ENCODE measurements around the gene PCSK2. TPM values are rescaled to one million over a fixed set of nuclear protein-coding genes. Genes with fewer than 3 reads are reported as not detected.
A peak's percentile ranks its signal among the peaks of the same experiment; 100 is the strongest.

The PCSK2 gene
- total and polyA plus RNA-seq, 5 experiments from 2014 or later = not detected

GRCh38 chr20:17315407-17316231 is 88.8 kb downstream of the PCSK2 start:
- peaks cover 0 to 5% (median 0%) of the 10 kb centered on the region in 3 donors for H3K36me3 Mint-ChIP-seq

GRCh38 chr20:17316316-17317038 is 89.6 kb downstream of the PCSK2 start:
- H3K9me3 Mint-ChIP-seq = peaks cover 0 to 6% (median 0%) of the 10 kb centered on the region in 9 donors
- H3K4me1 Mint-ChIP-seq = no peaks in the 10 kb centered on the region
- POLR2A ChIA-PET = no interaction called here
- ATAC-seq (no peak), DNase-seq (no peak)
- H3K27ac Mint-ChIP-seq = no peak overlapping the region
- H3K4me3 Mint-ChIP-seq = no peak overlapping the region
- peaks cover 24 to 45% (median 40%) of the 10 kb centered on the region in 5 donors for H3K27me3 Mint-ChIP-seq
- H3K36me3 Mint-ChIP-seq = peaks cover 0 to 5% (median 0%) of the 10 kb centered on the region in 3 donors

More at GRCh38 chr20:17315407-17316231, 88.8 kb downstream of the PCSK2 start:
- no peak for DNase-seq
- H3K27me3 Mint-ChIP-seq = peaks cover 24 to 45% (median 40%) of the 10 kb centered on the region in 5 donors
- peaks cover 0 to 6% (median 0%) of the 10 kb centered on the region in 9 donors for H3K9me3 Mint-ChIP-seq
- no peak overlapping the region for H3K27ac Mint-ChIP-seq
- no peaks in the 10 kb centered on the region for H3K4me1 Mint-ChIP-seq
- no peak for ATAC-seq
- POLR2A ChIA-PET = no interaction called here
- no peak overlapping the region for H3K4me3 Mint-ChIP-seq

- H3K27me3 Mint-ChIP-seq = peaks cover 23 to 45% (median 40%) of the 10 kb centered on the region in 5 donors
These were observed 90.5 kb downstream of the PCSK2 start for GRCh38 chr20:17317341-17317740.

GRCh38 chr20:17320456-17320855 is 93.6 kb downstream of the PCSK2 start:
- DNase-seq = no peak
- peaks cover 0 to 5% (median 0%) of the 10 kb centered on the region in 9 donors for H3K9me3 Mint-ChIP-seq
- peaks cover 17 to 41% (median 27%) of the 10 kb centered on the region in 5 donors for H3K27me3 Mint-ChIP-seq
- peaks cover 0 to 5% (median 0%) of the 10 kb centered on the region in 3 donors for H3K36me3 Mint-ChIP-seq
- POLR2A ChIA-PET = no interaction called here
- no peak overlapping the region for H3K27ac Mint-ChIP-seq
- ATAC-seq = no peak
- no peak overlapping the region for H3K4me3 Mint-ChIP-seq
- H3K4me1 Mint-ChIP-seq = no peaks in the 10 kb centered on the region

More at GRCh38 chr20:17317341-17317740, 90.5 kb downstream of the PCSK2 start:
- Mint-ChIP-seq H3K27ac (peak overlapping the region in 1 of 10 donors; percentile 45), H3K4me3 (no peak overlapping the region), H3K9me3 (peaks cover 0 to 6% (median 0%) of the 10 kb centered on the region in 9 donors), H3K36me3 (peaks cover 0 to 5% (median 0%) of the 10 kb centered on the region in 3 donors), H3K4me1 (no peaks in the 10 kb centered on the region)
- POLR2A ChIA-PET = no interaction called here
- DNase-seq (no peak), ATAC-seq (no peak)

- Mint-ChIP-seq H3K27ac (no peak overlapping the region), H3K4me1 (no peaks in the 10 kb centered on the region), H3K27me3 (peaks cover 16 to 41% (median 21%) of the 10 kb centered on the region in 5 donors), H3K36me3 (no peaks in the 10 kb centered on the region), H3K9me3 (peaks cover 0 to 4% (median 0%) of the 10 kb centered on the region in 9 donors), H3K4me3 (no peak overlapping the region)
- no peak for ATAC-seq
- POLR2A ChIA-PET = no interaction called here
- no peak for DNase-seq
These were observed 99.3 kb downstream of the PCSK2 start for GRCh38 chr20:17326096-17326495.

- Mint-ChIP-seq H3K27me3 (peaks cover 18 to 41% (median 20%) of the 10 kb centered on the region in 5 donors), H3K4me1 (no peaks in the 10 kb centered on the region), H3K9me3 (peaks cover 0 to 3% (median 0%) of the 10 kb centered on the region in 9 donors), H3K27ac (peak overlapping the region in 1 of 10 donors; percentile 76), H3K4me3 (no peak overlapping the region), H3K36me3 (no peaks in the 10 kb centered on the region)
- POLR2A ChIA-PET = no interaction called here
- no peak for DNase-seq
- ATAC-seq = no peak
These were observed 100.6 kb downstream of the PCSK2 start for GRCh38 chr20:17327185-17328148.

GRCh38 chr20:17334932-17335331 is 108.1 kb downstream of the PCSK2 start:
- Mint-ChIP-seq H3K36me3 (no peaks in the 10 kb centered on the region), H3K4me1 (no peaks in the 10 kb centered on the region), H3K27me3 (peaks cover 0 to 3% (median 0%) of the 10 kb centered on the region in 5 donors), H3K4me3 (no peak overlapping the region), H3K9me3 (peaks cover 0 to 3% (median 0%) of the 10 kb centered on the region in 9 donors), H3K27ac (no peak overlapping the region)
- POLR2A ChIA-PET = no interaction called here
- ATAC-seq = no peak
- DNase-seq = no peak

GRCh38 chr20:17339000-17339399 is 112.2 kb downstream of the PCSK2 start:
- Mint-ChIP-seq H3K4me3 (no peak overlapping the region), H3K9me3 (peaks cover 0 to 3% (median 0%) of the 10 kb centered on the region in 9 donors), H3K36me3 (no peaks in the 10 kb centered on the region), H3K27me3 (peaks cover 0 to 14% (median 3%) of the 10 kb centered on the region in 5 donors), H3K4me1 (no peaks in the 10 kb centered on the region), H3K27ac (no peak overlapping the region)
- ATAC-seq = no peak
- DNase-seq = no peak
- POLR2A ChIA-PET = no interaction called here

GRCh38 chr20:17343091-17343490 is 116.3 kb downstream of the PCSK2 start:
- DNase-seq (no peak), ATAC-seq (no peak)
- H3K9me3 Mint-ChIP-seq = peaks cover 0 to 13% (median 0%) of the 10 kb centered on the region in 9 donors
- no peak overlapping the region for H3K27ac Mint-ChIP-seq
- H3K4me3 Mint-ChIP-seq = no peak overlapping the region
- no peaks in the 10 kb centered on the region for H3K36me3 Mint-ChIP-seq
- peaks cover 6 to 28% (median 11%) of the 10 kb centered on the region in 5 donors for H3K27me3 Mint-ChIP-seq
- no peaks in the 10 kb centered on the region for H3K4me1 Mint-ChIP-seq
- POLR2A ChIA-PET = no interaction called here

- POLR2A ChIA-PET = no interaction called here
- peaks cover 0 to 16% (median 0%) of the 10 kb centered on the region in 9 donors for H3K9me3 Mint-ChIP-seq
- H3K27me3 Mint-ChIP-seq = peaks cover 8 to 28% (median 11%) of the 10 kb centered on the region in 5 donors
- DNase-seq = no peak
- no peak overlapping the region for H3K4me3 Mint-ChIP-seq
- no peaks in the 10 kb centered on the region for H3K36me3 Mint-ChIP-seq
- no peak overlapping the region for H3K27ac Mint-ChIP-seq
- no peaks in the 10 kb centered on the region for H3K4me1 Mint-ChIP-seq
- no peak for ATAC-seq
These were observed 117.0 kb downstream of the PCSK2 start for GRCh38 chr20:17343656-17344452.

- H3K27ac Mint-ChIP-seq = no peak overlapping the region
- DNase-seq = no peak
- H3K4me1 Mint-ChIP-seq = no peaks in the 10 kb centered on the region
- POLR2A ChIA-PET = no interaction called here
- no peak for ATAC-seq
- H3K9me3 Mint-ChIP-seq = peaks cover 0 to 20% (median 0%) of the 10 kb centered on the region in 9 donors
- H3K36me3 Mint-ChIP-seq = no peaks in the 10 kb centered on the region
- no peak overlapping the region for H3K4me3 Mint-ChIP-seq
- peaks cover 8 to 34% (median 13%) of the 10 kb centered on the region in 5 donors for H3K27me3 Mint-ChIP-seq
These were observed 118.0 kb downstream of the PCSK2 start for GRCh38 chr20:17344790-17345189.

Measured in naive thymus-derived CD8-positive, alpha-beta T cell (primary cell).